Measurements from ENCODE around the gene NOP53. TPM values are rescaled to one million over a fixed set of nuclear protein-coding genes. Genes with fewer than 3 reads are reported as not detected.
"Not testable (repeated sequence)": the region's sequence is repeated elsewhere in the genome, so short reads cannot be mapped to it uniquely, and the experiment has no call there.

Gene NOP53
- total and polyA plus RNA-seq, 9 of the 15 experiments (the other 6 are each of a cell fraction or from before 2014, with no cell fraction given) = 6.5 to 274 (median 145) TPM

DNA sequence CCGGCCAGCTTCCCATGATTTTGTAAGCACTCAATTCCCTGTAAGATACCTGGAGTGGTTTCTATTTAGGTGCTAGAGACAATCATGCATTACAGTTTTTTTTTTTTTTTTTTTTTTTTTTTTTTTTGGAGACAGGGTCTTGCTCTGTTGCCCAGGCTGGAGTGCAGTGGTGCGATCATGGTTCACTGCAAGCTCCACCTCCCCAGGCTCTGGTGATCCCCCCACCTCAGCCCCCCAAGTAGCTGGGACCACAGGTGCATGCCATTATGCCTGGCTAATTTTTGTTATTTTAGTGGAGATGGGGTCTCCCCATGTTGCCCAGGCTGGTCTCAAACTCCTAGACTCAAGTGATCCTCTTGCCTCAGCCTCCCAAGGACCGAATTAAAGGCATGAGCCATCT, 19.4 kb downstream of the NOP53 start:
- H2AFZ ChIP-seq (ENCODE audit: low read depth, low read length); BruUV-seq (replicated peaks); H3K27ac ChIP-seq (ENCODE audit: extremely low read depth, low read depth, low read length); H3K79me2 ChIP-seq (ENCODE audit: control insufficient read depth, insufficient read depth, low read length); DNase-seq (ENCODE audit: extremely low read depth in 1 of 4, low spot score in 3 of 4); in situ Hi-C loops (cut with MboI); H3K4me3 ChIP-seq; H3K9me1 ChIP-seq (ENCODE audit: control insufficient read depth, insufficient read depth, low read length); ATAC-seq; H3K9ac ChIP-seq (ENCODE audit: insufficient read depth in 1 of 2, low read depth in 2 of 2, low read length in 2 of 2); H3K4me2 ChIP-seq (ENCODE audit: insufficient read depth, low read length); H3K36me3 ChIP-seq (ENCODE audit: control insufficient read depth, insufficient read depth, low read length); FAIRE-seq; H4K20me1 ChIP-seq (replicated peaks; ENCODE audit: control insufficient read depth, insufficient read depth, low read length); intact Hi-C loops (cut with micrococcal nuclease); H3K9me3 ChIP-seq (replicated peaks; ENCODE audit: control insufficient read depth, insufficient read depth, low read depth, low read length); H3K27me3 ChIP-seq (ENCODE audit: control insufficient read depth in 2 of 2, insufficient read depth in 2 of 2, low read length in 2 of 2): not testable (repeated sequence)
- peaks cover 0 to 20% of the 10 kb centered on the region in 2 experiments; a peak in 2 of 5 replicates for H3K4me1 ChIP-seq (replicated peaks in 1 of 2; ENCODE audit: control insufficient read depth in 2 of 2, insufficient read depth in 2 of 2, low read length in 2 of 2)
- 45% methylated on average over 2 of the region's 3 CpGs for WGBS (ENCODE audit: insufficient coverage, low coverage, missing lambda C conversion rate)
- POLR2A ChIA-PET = interaction anchor here (1.0 to 1.5 kb wide), 2 partner anchors 11 to 19 kb away, joined by 4 to 7 read pairs; no protein-coding TSS in a partner anchor
- CTCF ChIA-PET (ENCODE audit: low intra/inter-chr PET ratio) = interaction anchor here (0.6 to 0.7 kb wide), 2 partner anchors 24 to 97 kb away, joined by 4 to 6 read pairs; no protein-coding TSS in a partner anchor
- TF ChIP-seq ZNF121 (CRISPR knock-in tag; conservative IDR thresholded peaks at IDR 0.05) = peak; percentile 80; the same call in 1 of the 2 replicates

DNA sequence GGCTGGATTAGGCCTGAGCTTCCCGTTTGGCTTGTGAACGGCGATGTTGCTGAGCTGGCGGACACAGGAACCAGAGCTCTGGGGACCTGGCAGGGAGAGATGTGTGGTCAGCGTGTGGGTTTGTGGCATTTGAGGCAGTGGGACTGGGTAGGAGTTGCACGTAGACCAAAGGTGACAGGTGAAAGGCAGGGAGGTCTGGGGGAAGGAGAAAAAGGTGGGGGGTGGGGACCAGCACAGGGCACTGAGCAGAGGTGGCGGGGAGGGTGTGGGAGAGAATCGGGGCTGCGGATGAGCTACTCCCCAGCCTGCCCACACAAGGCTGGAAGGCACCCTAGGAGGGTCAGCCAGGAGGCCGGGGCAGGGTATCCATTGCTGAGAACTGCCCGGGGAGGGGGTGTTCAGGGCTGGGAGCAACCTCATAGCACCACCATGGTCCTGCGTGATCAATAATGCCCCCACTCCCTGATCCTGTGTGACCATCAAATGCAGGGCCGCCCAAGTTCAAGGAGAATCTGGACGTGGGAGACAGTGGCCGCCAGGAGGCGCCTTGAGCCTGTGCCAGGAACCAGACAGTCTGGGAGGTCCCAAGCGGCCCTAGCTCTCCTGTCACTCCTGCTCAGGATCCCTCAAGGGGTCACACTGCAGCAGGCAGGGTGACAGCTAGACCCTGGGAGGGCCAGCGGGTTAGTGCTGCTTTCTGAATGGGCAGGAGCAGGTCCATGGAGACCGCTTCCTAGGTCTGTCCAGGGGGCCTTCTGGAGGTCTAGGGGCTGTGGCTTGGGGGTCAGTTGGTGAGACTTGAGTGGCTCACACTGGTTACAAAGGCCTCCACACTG, 20.4 kb downstream of the NOP53 start:
- in situ Hi-C loops (cut with MboI) = no loop called here
- H3K79me2 ChIP-seq (ENCODE audit: control insufficient read depth, insufficient read depth, low read length) = no peaks in the 10 kb centered on the region
- ChIA-PET POLR2A (interaction anchor here (0.5 to 2.5 kb wide), 6 partner anchors 10 to 43 kb away, joined by 3 to 15 read pairs (median 3); partner anchors contain the start of gene NOP53), CTCF (ENCODE audit: low intra/inter-chr PET ratio) (interaction anchor here (0.5 to 2.2 kb wide), 4 partner anchors 22 to 98 kb away, joined by 4 to 30 read pairs (median 8); no protein-coding TSS in a partner anchor)
- no peak overlapping the region for H3K27ac ChIP-seq (ENCODE audit: extremely low read depth, low read depth, low read length)
- intact Hi-C loops (cut with micrococcal nuclease) = loop anchor here (1.0 kb wide), 1 partner anchor 23 kb away; no protein-coding TSS in a partner anchor
- H4K20me1 ChIP-seq (replicated peaks; ENCODE audit: control insufficient read depth, insufficient read depth, low read length) = peaks cover 2% of the 10 kb centered on the region; the same call in 1 of the 2 replicates
- FAIRE-seq = peak; percentile 83
- H3K9me1 ChIP-seq (ENCODE audit: control insufficient read depth, insufficient read depth, low read length) = no peaks in the 10 kb centered on the region
- no peaks in the 10 kb centered on the region for H3K27me3 ChIP-seq (ENCODE audit: control insufficient read depth in 2 of 2, insufficient read depth in 2 of 2, low read length in 2 of 2)
- no peak overlapping the region for H3K4me2 ChIP-seq (ENCODE audit: insufficient read depth, low read length)
- no peaks in the 10 kb centered on the region for H3K36me3 ChIP-seq (ENCODE audit: control insufficient read depth, insufficient read depth, low read length)
- H3K4me1 ChIP-seq (replicated peaks in 1 of 2; ENCODE audit: control insufficient read depth in 2 of 2, insufficient read depth in 2 of 2, low read length in 2 of 2) = peaks cover 5 to 25% of the 10 kb centered on the region in 2 experiments; a peak in 3 of 5 replicates
- peak; percentile 60 to 86 (median 65) for DNase-seq (ENCODE audit: extremely low read depth in 1 of 4, low spot score in 3 of 4)
- no peaks in the 10 kb centered on the region for H3K9me3 ChIP-seq (replicated peaks; ENCODE audit: control insufficient read depth, insufficient read depth, low read depth, low read length)
- WGBS (ENCODE audit: insufficient coverage, low coverage, missing lambda C conversion rate) = 14% methylated on average over 16 of the region's 19 CpGs
- no TSS peak for BruUV-seq (replicated peaks)
- H3K9ac ChIP-seq (ENCODE audit: insufficient read depth in 1 of 2, low read depth in 2 of 2, low read length in 2 of 2) = peak overlapping the region in 1 of 2 experiments; percentile 65; a peak in 1 of 4 replicates
- no peak overlapping the region for H3K4me3 ChIP-seq
- peak; percentile 95 for ATAC-seq
- H2AFZ ChIP-seq (ENCODE audit: low read depth, low read length) = peak overlapping the region; percentile 22; the same call in 1 of the 2 replicates
- no peak for TF ChIP-seq ZNF583 (CRISPR knock-in tag; IDR thresholded peaks at IDR 0.05)
- TF ChIP-seq, protein P1, sequence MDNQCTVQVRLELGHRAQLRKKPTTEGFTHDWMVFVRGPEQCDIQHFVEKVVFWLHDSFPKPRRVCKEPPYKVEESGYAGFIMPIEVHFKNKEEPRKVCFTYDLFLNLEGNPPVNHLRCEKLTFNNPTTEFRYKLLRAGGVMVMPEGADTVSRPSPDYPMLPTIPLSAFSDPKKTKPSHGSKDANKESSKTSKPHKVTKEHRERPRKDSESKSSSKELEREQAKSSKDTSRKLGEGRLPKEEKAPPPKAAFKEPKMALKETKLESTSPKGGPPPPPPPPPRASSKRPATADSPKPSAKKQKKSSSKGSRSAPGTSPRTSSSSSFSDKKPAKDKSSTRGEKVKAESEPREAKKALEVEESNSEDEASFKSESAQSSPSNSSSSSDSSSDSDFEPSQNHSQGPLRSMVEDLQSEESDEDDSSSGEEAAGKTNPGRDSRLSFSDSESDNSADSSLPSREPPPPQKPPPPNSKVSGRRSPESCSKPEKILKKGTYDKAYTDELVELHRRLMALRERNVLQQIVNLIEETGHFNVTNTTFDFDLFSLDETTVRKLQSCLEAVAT (IDR thresholded peaks at IDR 0.05) = no peak
- TF ChIP-seq, protein P2, sequence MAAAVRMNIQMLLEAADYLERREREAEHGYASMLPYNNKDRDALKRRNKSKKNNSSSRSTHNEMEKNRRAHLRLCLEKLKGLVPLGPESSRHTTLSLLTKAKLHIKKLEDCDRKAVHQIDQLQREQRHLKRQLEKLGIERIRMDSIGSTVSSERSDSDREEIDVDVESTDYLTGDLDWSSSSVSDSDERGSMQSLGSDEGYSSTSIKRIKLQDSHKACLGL (CRISPR knock-in tag; IDR thresholded peaks at IDR 0.05; ENCODE audit: borderline replicate concordance, poor library complexity, severe bottlenecking) = no peak
- TF ChIP-seq, protein P3, sequence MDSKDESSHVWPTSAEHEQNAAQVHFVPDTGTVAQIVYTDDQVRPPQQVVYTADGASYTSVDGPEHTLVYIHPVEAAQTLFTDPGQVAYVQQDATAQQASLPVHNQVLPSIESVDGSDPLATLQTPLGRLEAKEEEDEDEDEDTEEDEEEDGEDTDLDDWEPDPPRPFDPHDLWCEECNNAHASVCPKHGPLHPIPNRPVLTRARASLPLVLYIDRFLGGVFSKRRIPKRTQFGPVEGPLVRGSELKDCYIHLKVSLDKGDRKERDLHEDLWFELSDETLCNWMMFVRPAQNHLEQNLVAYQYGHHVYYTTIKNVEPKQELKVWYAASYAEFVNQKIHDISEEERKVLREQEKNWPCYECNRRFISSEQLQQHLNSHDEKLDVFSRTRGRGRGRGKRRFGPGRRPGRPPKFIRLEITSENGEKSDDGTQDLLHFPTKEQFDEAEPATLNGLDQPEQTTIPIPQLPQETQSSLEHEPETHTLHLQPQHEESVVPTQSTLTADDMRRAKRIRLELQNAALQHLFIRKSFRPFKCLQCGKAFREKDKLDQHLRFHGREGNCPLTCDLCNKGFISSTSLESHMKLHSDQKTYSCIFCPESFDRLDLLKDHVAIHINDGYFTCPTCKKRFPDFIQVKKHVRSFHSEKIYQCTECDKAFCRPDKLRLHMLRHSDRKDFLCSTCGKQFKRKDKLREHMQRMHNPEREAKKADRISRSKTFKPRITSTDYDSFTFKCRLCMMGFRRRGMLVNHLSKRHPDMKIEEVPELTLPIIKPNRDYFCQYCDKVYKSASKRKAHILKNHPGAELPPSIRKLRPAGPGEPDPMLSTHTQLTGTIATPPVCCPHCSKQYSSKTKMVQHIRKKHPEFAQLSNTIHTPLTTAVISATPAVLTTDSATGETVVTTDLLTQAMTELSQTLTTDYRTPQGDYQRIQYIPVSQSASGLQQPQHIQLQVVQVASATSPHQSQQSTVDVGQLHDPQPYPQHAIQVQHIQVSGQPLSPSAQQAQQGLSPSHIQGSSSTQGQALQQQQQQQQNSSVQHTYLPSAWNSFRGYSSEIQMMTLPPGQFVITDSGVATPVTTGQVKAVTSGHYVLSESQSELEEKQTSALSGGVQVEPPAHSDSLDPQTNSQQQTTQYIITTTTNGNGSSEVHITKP (IDR thresholded peaks at IDR 0.05; ENCODE audit: partially characterized antibody) = no peak
